IPS-18c (cell line): ENCODE data around the gene ANO9.
A peak's percentile ranks its signal among the peaks of the same experiment; 100 is the strongest.

Experiments
- H3K4me3 ChIP-seq: 2 replicates; pipeline ENCODE4 v1.7.0; 2013; ENCODE audit warnings: low read depth, mild to moderate bottlenecking, low read length, moderate library complexity; ENCODE audit not compliant: insufficient read depth
- H3K9me3 ChIP-seq: one replicate; pipeline ENCODE4 v1.6.1; 2013; ENCODE audit warnings: mild to moderate bottlenecking, low read length, moderate library complexity; ENCODE audit not compliant: control insufficient read depth, insufficient read depth

The ANO9 gene

GRCh38 chr11:457111-457760, 15.4 kb upstream of the ANO9 start:
- Histone ChIP-seq H3K4me3 (no peak overlapping the region), H3K9me3 (no peaks in the 10 kb centered on the region)

GRCh38 chr11:456533-456932, 14.7 kb upstream of the ANO9 start:
- Histone ChIP-seq H3K9me3 (no peaks in the 10 kb centered on the region), H3K4me3 (no peak overlapping the region)

DNA sequence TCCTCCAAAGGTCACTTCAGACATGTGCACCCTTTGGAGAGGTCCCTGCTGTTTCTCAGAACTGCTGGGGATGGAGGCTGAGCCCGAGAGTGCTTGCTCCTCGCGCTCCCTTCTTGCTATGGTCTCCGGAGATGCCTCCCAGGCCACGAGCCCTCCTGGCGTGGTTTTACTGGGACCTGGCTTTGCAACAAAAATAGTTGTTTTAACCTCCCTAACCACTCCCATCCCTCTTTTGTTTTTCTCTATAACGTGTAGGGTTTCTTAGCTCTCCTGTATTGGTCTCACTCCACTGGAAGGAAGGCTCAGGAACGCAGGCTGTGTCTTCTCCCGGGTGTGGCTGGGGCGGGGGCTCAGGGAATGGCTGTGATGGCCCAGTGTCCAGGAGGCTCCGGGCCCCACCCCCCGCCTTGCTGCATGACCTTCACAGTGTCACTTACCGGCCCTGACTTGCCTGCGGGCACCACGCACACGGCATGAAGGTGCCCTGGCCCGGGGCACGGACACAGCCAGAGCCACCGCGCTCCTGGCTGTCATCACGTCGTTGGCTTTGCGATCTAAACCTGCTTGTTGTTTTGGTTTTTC, 13.8 kb upstream of the ANO9 start:
- H3K4me3 ChIP-seq: no peak overlapping the region
- H3K9me3 ChIP-seq: no peaks in the 10 kb centered on the region

DNA sequence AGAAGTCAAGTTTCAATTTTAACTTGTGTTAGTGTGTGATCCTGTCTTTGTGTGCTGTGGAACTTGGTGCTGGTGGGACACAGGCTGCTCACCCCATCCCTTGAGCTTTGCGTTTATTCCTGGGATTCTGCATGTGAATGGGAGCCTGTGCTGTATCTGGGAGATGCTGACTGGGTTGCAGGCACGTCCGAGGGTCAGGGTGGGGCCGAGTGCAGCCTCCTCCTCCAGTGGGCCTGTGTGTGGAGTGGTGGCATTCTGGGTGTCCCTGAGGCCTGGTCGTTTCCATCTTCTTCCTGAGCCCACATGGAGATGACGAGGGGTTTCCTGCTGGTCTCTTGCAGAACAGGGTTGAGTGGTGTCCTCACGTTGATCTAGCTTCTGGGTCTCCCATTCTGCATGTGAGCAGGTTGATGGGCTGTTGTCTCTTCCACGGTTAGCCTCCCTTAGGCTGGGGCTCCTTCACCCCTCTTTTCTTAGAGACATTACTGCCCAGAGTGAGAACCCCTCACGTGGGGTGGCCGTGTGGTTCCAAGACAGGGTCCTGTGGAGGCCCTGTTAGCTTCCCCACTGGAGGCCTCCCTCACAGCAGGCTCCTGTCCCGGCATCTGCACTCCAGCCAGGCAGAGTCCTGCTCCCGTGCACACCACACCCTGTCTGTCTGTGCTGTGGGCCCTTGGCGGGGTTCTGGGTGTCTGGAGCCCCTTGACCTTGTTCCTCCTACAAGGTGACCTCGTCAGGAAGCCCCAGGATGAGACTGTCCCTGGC, 13.2 kb upstream of the ANO9 start:
- Histone ChIP-seq H3K4me3 (no peak overlapping the region), H3K9me3 (no peaks in the 10 kb centered on the region)

- Histone ChIP-seq H3K9me3 (no peaks in the 10 kb centered on the region), H3K4me3 (no peak overlapping the region)
Measured at GRCh38 chr11:454043-454442, 12.2 kb upstream of the ANO9 start.

GRCh38 chr11:453564-453963, 11.8 kb upstream of the ANO9 start:
- Histone ChIP-seq H3K4me3 (no peak overlapping the region), H3K9me3 (no peaks in the 10 kb centered on the region)

- Histone ChIP-seq H3K4me3 (no peak overlapping the region), H3K9me3 (no peaks in the 10 kb centered on the region)
Measured at GRCh38 chr11:452916-453527, 11.2 kb upstream of the ANO9 start.

DNA sequence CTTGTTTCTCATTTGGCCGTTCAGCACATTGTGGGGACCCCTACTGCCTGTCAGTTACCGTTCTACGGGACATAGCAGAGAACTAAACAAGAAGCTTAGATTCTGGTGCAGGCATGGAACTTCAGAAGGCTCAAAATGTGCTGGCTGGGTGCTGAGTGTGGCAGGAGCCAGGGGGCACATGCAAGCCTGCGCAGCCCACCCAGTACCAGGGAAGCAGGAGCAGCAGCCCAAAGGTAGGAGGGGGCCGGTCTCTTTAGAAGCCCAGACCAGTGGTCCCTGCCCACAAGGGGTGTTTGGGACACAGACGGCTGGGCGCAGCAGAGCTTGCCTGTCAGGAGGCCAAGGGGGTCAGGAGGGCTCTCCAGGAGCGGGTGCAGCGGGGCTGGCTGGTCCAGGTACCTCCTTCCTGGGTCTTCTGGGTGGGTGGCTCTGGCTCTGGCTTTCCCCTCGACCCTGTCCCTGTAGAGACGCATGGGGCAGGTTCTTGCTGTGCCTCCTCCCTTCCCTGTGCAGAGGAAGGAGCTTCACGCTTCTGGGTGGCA, 10.5 kb upstream of the ANO9 start:
- Histone ChIP-seq H3K4me3 (no peak overlapping the region), H3K9me3 (no peaks in the 10 kb centered on the region)

GRCh38 chr11:451738-452137, 9.9 kb upstream of the ANO9 start:
- H3K4me3 ChIP-seq: no peak overlapping the region; the same call in 1 of the 2 replicates
- no peaks in the 10 kb centered on the region for H3K9me3 ChIP-seq

- no peaks in the 10 kb centered on the region for H3K9me3 ChIP-seq
- peak overlapping the region; percentile 91 for H3K4me3 ChIP-seq
Measured at GRCh38 chr11:450809-451451, 9.1 kb upstream of the ANO9 start.

GRCh38 chr11:449889-450808, 8.3 kb upstream of the ANO9 start, which contains the start of gene PTDSS2:
Gene PTDSS2, plus strand, starts transcription at chr11:450279. Its CDS starts 177 bp downstream, at chr11:450456.
- Histone ChIP-seq H3K4me3 (peak within 1 kb of the TSS; percentile 91), H3K9me3 (no peaks in the 10 kb centered on the region)

DNA sequence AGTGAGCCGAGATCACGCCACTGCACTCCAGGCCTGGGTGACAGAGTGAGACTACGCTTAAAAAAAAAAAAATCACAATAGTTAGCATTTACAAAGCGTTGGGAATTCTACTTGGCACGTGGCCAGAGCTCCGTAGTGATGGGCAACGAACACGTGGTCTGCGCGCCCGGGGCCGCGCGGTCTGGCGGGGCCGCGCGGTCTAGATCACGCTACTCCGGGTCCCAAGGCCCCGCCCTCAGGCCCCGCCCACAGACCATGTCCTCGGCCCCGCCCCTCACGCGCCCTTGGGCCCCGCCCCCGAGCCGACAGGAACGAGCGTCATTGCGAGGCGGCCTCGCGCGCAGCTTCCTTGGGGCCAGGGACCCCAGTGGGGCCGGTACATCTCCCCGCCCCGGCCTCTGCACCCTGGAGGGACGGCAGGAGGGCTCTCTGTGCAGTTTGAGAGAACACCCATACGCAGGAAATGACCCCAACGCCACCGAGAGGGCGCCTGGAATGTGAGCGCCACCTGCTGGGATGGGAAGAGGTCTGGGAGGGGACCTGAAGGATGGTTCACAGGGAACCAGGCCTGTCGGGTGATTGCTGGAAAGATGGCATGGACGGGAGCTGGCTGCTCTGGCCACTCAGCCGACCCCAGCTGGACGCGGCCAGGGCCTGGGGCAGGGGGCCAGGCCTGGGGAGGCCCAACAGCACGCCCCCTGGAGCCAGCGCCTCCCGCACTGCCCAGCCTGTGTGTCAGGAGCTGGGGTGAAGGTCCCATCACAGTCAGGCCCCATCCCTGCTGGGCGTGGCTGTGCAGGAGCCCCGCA, 6.3 kb upstream of the ANO9 start:
- peak overlapping the region; percentile 81 for H3K4me3 ChIP-seq
- H3K9me3 ChIP-seq: no peaks in the 10 kb centered on the region

GRCh38 chr11:446891-447290, 5.1 kb upstream of the ANO9 start:
- Histone ChIP-seq H3K4me3 (no peak overlapping the region), H3K9me3 (no peaks in the 10 kb centered on the region)

- Histone ChIP-seq H3K9me3 (no peaks in the 10 kb centered on the region), H3K4me3 (no peak overlapping the region)
Measured at GRCh38 chr11:445765-446588, 4.2 kb upstream of the ANO9 start.
